Right lobe of liver (tissue), 4 donors: ENCODE results near the gene PDE1C.

Experiments
- POLR2A ChIP-seq: fragments of 450-650 bp; IDR thresholded peaks from one replicate; pipeline ENCODE4 v1.6.1; 2017; ENCODE audit warnings: antibody characterized with exemption, mild to moderate bottlenecking
- TF ChIP-seq, protein P1 (sequence below), 4 donors: fragments of 200-600 bp in 3 of 4; fragments of 450-650 bp in 1 of 4; IDR thresholded peaks; one replicate each; pipeline versions ENCODE4 v1.5.1 to v1.8.0; 2016 to 2022; ENCODE audit warnings: antibody characterized with exemption in 4 of 4, mild to moderate bottlenecking in 2 of 4
- donor health status: DM: no; HTN: no; CAD: no.
- donor health status: DM: no; HTN: no; CAD: no.
- donor health status: DM: no; HTN: yes; CAD: no.

DNA sequence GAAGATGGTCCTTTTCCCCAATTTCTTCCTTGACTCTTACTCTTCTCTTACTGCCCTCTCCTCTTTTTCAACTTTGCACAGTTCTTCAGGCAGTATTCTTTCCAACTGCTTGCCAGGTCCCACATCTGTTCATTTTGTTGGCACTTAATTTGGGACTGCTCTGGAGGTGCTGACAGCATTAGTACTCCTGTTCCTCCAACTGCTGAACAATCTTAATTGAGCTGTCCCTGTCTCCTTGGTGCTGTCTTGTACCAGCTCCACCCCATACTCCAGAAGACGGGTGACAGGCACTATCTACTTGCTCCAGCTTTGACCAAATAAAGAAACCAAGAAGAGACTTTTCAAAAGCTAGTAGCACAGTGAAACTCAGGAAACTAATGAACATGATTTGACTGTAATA is 160.0 kb downstream of the PDE1C start:
- TF ChIP-seq, protein P1, sequence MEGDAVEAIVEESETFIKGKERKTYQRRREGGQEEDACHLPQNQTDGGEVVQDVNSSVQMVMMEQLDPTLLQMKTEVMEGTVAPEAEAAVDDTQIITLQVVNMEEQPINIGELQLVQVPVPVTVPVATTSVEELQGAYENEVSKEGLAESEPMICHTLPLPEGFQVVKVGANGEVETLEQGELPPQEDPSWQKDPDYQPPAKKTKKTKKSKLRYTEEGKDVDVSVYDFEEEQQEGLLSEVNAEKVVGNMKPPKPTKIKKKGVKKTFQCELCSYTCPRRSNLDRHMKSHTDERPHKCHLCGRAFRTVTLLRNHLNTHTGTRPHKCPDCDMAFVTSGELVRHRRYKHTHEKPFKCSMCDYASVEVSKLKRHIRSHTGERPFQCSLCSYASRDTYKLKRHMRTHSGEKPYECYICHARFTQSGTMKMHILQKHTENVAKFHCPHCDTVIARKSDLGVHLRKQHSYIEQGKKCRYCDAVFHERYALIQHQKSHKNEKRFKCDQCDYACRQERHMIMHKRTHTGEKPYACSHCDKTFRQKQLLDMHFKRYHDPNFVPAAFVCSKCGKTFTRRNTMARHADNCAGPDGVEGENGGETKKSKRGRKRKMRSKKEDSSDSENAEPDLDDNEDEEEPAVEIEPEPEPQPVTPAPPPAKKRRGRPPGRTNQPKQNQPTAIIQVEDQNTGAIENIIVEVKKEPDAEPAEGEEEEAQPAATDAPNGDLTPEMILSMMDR (IDR thresholded peaks at IDR 0.05), result no peak
- no peak for TF ChIP-seq POLR2A
